GM19395 (cell line): ENCODE measurements around the gene EFNA4.

Experiments used
- ATAC-seq: cut with Tn5 transposase; IDR thresholded peaks from one replicate; pipeline ENCODE4 v1.9.1; 2021; ENCODE audit warnings: mild to moderate bottlenecking, moderate library complexity; ENCODE audit not compliant: unreplicated experiment

Gene EFNA4, protein sequence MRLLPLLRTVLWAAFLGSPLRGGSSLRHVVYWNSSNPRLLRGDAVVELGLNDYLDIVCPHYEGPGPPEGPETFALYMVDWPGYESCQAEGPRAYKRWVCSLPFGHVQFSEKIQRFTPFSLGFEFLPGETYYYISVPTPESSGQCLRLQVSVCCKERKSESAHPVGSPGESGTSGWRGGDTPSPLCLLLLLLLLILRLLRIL

DNA sequence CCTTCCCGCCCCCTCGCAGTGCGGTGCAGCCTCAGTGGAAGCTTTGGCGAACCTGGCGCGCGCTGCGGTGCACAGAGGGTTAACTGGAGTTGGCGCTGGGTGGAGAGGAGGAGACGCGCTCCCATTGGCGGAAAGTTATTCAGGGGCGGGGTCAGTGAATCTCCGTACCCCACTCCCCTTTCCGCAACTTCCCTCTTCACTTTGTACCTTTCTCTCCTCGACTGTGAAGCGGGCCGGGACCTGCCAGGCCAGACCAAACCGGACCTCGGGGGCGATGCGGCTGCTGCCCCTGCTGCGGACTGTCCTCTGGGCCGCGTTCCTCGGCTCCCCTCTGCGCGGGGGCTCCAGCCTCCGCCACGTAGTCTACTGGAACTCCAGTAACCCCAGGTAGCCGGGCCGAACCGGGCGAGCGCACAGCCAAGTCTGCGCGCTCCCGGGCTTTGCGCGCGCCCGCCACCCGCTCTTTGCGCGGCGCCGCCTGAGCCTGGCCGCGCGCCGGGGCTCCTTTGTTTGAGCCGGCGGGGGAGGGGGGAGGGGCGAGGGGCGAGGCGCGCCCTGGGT, at the start of gene EFNA4:
Gene EFNA4 (plus strand): TSS at position 191 of the 561 bp plus-strand sequence. CDS start 84 bp downstream, at position 275.
- ATAC-seq: peak; percentile 64

DNA sequence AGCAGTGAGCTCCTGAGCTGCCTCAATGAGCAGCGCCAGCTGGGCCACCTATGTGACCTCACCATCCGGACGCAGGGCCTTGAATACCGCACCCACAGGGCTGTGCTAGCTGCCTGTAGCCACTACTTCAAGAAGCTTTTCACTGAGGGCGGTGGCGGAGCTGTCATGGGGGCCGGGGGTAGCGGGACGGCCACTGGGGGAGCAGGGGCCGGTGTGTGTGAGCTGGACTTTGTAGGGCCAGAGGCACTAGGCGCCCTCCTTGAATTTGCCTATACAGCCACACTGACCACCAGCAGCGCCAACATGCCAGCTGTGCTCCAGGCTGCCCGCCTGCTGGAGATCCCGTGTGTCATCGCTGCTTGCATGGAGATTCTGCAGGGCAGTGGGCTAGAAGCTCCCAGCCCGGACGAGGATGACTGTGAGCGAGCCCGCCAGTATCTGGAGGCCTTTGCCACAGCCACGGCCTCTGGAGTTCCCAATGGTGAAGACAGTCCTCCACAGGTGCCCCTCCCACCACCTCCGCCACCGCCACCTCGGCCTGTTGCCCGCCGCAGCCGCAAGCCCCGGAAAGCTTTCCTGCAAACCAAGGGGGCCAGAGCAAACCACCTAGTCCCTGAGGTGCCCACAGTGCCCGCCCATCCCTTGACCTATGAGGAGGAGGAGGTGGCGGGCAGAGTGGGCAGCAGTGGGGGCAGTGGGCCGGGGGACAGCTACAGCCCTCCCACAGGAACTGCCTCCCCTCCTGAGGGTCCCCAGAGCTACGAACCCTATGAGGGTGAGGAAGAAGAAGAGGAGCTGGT, 48.6 kb upstream of the EFNA4 start:
- no peak for ATAC-seq

DNA sequence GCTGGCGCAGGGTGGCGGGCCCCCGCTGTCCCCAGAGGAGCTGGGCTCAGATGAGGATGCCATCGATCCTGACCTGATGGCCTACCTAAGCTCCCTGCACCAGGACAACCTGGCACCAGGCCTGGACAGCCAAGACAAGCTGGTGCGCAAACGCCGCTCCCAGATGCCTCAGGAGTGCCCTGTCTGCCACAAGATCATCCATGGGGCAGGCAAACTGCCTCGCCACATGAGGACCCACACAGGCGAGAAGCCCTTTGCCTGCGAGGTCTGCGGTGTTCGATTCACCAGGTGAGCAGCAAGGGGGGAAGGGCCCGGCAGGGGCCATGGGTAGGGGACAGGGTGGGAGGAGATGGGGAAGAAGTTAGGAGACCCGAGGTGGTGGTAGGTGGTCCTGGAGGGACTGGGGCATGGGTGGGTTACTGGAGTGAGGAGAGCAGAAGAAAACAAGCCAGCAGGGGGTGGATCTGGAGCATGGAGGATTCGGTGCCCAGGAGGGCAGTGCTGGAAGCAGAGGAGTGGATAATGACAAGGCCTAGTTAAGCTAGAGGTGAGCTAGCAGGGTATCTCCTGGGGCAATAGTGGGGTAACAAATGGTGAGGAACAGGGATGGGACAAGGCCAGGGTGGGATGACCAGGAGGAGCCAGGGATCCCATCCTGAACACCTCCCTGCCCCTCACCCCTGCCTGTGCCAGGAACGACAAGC, 47.9 kb upstream of the EFNA4 start:
- no peak for ATAC-seq

DNA sequence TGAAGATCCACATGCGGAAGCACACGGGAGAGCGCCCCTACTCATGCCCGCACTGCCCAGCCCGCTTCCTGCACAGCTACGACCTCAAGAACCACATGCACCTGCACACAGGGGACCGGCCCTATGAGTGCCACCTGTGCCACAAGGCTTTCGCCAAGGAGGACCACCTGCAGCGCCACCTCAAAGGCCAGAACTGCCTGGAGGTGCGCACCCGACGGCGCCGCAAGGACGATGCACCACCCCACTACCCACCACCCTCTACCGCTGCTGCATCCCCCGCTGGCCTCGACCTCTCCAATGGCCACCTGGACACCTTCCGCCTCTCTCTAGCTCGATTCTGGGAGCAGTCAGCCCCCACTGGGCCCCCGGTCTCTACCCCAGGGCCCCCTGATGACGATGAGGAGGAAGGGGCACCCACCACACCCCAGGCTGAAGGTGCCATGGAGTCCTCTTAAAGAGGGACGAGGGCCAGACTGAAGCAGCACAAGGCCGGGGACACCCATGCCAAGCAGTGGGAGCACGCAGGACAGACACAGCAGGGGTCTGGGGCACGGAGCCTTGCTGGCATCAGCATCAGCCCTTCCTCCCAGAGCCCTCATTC, 47.2 kb upstream of the EFNA4 start:
- no peak for ATAC-seq

DNA sequence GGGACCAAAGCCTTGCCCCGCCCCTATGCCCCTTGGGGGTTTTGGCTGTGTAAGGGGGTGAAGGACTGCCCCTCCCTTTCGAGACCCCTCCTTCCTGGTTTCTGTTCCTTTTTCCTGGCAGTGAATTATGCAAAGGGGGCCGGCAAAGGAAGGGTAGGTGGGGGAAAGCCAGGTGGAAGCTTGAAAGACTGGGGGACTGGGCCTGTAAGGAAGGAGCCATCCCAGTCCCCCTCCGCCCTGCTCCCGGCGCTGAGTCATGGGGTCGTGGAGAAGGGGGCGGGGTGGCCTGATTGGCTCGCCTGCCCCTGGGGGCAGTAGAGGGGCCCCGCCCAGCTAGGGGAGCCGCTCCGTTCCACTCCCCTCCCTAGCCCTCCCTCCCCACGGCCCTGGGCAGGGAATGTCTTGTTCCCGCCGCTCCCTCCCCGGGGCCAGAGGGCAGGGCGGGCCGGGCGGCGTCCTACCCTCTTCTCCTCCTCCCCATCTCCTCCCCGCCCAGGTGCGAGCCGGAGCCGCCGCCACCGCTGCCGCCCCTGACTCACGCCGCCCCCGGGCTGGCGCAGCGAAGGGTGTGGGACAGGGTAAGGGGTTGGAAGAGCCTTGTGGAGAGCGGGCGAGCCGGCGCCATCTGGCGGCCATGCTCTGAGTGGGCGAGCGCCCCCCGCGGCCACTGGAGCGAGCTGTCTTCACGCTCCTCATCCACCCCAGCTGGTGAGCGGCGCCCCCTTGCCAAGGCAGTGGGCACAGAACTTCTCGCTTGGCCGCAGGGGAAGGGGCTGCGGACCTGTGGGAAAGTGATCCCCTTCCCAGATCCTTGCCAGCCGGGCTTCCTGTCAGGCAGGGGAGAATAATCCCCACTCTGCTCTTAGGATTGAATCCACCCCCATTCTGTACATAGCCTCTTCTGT, 46.2 kb upstream of the EFNA4 start:
- peak; percentile 76 for ATAC-seq

DNA sequence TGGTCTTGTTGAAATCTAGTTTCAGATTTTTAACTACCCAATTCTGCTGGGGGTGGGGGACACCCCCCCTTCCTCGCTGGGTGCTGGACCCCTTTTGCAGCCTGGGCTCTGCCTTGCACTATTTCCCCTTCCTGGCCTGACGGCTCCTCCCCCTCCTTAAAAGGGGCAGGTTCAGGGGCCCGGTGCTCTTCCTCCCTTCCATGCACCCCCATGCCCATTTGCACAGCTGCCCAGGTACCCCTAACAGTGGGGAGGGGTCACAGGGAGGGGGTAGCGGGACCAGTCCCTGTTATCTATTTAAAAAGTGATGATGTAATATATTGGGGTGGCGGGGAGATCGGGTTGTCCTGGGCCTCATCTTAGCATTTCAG, 45.6 kb upstream of the EFNA4 start:
- ATAC-seq: peak; percentile 18

DNA sequence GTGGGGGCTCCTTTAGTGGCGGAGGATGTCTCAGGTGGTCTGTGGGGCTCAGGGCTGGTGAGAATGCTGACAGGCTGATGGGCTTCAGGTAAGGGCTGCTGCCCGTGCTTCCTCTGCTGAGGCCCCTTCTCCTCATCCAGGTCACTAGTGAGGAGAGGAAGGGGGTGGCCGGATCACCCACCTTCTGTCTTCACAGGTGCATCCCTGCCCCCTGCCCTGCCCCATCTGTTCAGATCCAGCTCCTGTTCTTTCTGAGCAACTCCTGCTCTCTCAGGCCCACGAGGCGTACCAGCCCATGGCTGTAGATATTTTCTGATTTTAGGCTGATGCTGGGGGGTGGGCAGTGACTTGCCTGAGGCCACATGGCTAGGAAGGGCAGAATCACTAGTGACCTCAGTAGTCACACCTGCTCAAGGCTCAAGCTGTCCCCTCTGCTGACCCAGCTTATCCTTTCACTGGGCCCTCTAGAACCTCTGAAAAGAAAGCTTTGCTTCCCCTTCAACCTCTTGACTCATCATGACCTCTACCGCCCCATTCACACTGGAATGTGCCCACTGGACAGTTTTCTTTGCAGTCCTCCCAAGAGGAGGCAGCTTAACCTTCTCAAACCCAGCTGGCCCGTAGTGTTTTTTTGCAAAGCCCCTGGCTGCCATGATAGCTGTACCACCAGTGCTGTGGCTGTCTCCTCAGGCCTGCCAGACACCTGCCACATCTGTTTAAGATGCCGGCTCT, 44.8 kb upstream of the EFNA4 start:
- no peak for ATAC-seq

DNA sequence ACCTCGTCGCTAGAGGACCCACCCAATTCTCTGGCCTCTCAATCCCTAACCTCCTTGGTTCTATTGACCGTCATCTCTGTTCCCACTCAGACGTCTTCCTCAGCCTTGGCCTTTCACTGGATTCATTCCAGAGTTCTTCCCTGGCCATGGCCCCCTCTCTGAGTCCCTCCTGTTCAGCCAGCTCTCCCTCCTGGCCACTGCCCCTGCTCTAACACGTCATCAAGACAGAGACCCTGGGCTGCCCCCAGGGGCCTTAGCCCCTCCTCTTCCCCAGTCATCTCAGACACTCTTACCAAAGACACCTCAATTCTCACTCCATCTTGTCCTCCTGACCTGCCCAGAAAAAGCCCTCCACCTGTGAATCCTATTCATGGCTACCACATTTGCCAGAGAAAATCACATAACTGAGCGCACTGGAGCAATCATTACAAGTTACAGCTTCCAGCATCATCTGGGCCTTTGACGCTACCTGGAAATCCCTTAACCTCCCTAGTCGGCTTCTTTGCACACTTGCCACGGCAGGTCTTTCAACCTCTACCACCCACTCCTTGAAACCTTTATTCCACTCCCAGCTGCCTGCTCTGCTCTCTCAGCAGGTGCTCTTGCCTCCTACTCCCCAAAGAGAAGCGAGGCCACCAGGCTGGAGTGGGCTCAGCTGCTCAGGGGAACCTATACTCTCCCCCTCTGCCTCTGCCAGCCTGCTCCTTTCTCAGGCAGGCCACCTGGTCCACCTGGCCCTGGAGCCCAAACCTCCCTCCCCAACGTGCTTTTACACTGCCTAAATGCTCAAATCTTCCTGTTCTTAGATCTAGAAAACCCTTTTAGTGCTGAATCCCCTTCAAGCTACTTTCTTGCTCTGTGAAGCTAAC, 43.9 kb upstream of the EFNA4 start:
- no peak for ATAC-seq

DNA sequence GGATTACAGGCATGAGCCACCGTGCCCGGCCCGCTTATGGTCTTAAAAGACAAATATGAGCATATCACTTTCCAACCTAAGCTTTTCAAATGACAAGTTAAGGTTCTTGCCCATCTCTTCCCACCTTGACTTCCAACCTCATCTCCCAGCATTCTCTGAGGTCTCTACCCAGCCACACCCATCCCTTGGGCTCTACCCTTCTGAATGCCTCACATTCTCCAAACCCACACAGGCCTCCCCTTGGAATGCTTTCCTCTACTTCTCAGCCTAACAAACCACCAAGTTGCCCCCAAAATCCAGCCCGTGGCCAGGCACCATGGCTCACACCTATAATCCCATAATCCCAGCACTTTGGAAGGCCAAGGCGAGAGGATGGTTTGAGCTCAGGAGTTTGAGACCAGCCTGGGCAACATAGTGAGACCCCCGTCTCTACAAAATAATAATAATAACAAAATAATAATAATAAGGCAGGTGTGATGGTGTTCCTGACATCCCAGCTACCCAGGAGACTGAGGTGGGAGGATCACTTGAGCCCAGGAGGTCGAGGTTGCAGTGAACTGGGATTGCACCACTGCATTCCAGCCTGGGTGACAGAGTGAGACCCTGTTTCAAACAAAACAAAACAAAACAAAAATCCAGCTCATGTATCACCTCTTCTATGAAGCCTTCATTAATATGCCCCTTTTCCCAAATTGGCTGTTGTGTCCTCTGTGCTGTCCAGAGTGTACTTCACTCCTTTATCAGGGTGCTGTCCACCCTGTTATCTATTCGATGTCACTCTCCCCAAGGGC, 41.2 kb upstream of the EFNA4 start:
- no peak for ATAC-seq

DNA sequence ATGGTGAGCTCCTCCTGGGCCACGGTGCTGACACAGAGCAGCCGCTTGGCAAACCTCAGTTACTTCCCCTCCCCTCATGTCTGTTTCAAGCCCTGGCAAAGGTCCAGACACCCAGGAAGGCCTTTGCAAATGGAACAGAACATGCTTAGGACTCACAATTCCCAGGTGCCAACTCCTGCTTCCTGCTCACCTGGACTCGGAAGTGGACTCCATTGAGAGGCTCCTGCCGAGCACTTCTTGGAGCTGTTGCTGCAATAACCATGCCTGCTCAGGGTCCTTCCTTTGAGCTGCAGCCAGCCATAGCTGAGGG, 40.7 kb upstream of the EFNA4 start:
- no peak for ATAC-seq

DNA sequence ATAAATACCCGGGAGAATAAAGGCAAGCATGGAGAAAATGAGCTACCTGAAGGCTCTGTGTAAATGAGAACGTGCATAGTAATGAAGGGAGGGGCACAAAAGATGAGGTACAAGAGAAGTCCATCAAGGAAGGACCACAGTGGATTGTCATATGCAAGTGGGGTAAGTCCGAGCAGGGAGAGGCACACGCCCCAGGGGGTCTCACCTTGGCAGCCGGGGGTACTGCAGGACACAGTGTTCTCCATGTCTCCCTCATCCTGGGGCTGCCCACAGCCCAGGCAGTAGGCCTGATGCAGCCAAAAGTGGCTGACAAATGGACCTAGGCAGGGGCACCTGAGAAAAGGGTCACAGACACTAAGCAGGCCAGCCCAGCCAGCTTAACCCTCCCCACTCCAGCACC, 39.9 kb upstream of the EFNA4 start:
- no peak for ATAC-seq

DNA sequence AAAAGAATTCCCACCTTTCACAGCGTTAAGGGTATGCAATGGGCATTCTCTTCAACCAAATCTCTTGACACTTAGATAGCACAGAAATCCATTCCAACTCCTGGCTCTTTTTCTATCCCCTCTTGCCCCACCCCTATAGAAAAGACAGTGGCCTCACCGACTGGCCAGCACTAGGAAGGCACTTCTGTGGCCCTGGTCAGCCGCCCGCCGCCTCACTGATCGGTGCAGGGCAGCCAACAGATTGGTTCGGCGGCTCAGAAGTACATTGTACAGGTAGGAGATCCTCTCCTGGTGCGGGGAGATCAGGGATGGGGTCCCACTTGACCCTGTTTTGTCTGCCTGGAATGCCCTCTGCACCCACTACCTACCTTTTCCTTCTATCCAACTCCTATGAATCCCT, 39.2 kb upstream of the EFNA4 start:
- no peak for ATAC-seq

DNA sequence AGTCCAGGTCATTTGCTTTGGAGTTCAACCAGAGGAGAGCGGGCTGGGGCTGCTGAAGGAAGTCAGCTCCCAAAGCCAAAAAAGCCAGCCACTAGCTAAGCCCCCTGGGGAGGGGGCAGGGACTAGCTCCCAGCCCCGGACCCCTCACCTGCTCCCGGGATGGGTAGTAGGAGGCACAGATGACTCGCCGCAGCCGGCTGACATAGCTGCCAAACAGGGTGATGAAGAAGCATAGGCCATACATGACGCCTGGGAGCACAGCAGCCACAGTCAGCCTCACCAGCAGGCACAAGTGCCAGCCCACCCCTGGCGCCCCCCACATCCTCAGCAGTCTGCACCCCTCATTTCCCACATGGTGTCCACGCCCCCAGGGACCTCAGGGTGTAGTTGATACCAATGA, 37.4 kb upstream of the EFNA4 start:
- no peak for ATAC-seq

DNA sequence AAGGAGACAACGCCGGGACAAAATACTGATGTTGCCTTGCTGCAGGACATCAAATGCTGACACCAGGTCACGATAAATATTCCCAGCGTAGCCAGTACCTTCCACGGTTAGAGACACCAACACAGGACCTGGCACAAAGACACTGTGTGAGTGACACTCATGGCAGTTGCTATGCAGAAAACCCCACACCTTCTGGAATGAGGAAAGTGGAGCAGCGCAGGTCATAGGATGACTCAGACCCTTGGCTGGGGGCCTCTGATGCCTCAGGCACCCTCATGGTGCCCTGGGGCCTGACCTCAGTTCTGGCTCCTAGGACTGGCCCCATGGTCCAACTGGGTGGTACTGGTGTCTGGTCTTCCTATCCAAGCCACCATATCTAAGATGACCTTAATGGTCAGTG, 37.0 kb upstream of the EFNA4 start:
- no peak for ATAC-seq

DNA sequence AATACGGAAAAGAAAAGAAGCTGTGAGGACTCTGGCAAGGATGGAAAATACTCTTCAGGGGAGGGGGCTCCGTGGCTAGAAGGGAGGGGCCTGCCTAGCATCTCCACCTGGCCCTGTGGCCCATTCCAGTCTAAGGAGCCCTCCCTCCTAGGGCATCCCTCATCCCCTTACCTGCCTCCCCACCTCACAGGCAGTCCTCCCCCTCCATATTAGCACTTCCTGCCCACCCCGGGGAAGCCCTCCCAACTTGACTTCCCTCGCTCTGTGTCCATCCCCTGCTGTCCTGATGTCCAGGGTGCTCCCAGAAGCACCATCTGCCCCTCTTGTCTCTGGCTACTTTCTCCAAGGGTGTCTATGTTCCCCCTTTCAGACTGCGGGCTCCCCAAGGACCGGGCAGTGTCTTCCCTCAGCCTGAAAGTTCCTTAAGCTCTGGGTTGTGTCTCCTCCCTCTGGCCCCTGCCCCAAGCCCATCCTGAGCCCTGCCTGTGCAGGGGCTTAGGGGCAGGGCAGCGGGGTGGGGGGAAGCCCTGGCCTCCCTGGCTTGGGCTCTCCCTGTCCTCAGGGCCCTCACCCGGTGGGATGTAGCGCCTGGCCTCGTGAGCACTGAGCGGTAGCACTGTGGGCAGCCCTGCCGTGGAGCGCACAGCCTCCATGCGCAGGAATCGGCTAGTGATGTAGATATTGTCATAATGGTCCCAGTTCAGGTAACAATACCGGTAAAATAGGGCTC, 33.9 kb upstream of the EFNA4 start:
- no peak for ATAC-seq

DNA sequence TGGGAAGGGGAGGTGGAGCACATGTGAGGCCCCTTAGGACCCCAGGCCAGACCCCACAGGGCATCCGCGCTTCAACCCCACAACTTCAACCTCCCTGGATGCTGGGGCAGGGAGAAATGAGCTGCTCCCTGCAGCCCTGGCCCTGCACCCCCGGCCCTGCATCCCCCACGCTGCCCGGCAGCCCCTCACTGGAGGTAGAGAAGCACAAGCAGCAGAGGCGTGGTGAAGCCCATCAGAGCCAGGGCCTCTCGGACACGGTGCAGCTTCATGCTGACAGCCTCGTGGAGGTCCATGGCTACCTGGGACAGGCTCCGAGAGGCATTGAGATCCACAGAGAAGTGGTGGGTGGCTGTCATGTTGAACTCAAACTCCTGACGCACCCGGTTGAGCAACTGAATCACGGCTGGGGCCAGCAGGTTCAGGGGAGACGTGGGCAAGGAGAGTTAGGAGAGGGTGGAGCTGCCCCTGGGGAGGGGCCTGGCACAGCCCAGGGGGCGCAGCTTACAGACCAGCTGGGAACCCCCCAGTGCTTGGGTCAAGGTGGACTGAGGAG, 33.2 kb upstream of the EFNA4 start:
- ATAC-seq: no peak

DNA sequence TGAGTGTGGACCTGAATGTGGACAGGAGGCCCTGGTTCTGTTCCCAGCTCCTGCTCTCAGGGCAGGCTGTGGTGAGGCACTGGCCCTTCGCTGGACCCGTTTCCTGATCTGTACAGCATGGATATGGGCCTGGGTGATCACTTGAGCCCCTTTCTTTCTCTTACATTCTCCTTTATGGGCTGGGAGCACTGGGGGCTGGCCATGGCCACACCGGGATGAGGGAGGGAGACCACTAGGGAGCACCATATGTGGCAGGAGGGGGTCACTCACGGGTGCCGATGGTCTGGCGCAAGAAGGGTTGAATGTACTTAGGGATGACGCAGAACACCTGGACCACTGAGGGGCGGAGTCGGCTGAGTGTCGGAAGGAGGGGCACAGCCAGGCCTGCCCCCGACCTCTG, 32.6 kb upstream of the EFNA4 start:
- ATAC-seq: no peak
